VCaP (cell line): Measurements from ENCODE around the gene POR.

Experiments
- H3K27ac ChIP-seq: fragments of 450-650 bp; 2 replicates; pipeline ENCODE4 v1.5.1; 2017
- TF ChIP-seq, protein P1 (sequence below): fragments of 450-650 bp; conservative IDR thresholded peaks from 2 replicates; pipeline ENCODE4 v1.5.1; 2017; ENCODE audit warnings: mild to moderate bottlenecking, moderate library complexity

The POR gene

DNA sequence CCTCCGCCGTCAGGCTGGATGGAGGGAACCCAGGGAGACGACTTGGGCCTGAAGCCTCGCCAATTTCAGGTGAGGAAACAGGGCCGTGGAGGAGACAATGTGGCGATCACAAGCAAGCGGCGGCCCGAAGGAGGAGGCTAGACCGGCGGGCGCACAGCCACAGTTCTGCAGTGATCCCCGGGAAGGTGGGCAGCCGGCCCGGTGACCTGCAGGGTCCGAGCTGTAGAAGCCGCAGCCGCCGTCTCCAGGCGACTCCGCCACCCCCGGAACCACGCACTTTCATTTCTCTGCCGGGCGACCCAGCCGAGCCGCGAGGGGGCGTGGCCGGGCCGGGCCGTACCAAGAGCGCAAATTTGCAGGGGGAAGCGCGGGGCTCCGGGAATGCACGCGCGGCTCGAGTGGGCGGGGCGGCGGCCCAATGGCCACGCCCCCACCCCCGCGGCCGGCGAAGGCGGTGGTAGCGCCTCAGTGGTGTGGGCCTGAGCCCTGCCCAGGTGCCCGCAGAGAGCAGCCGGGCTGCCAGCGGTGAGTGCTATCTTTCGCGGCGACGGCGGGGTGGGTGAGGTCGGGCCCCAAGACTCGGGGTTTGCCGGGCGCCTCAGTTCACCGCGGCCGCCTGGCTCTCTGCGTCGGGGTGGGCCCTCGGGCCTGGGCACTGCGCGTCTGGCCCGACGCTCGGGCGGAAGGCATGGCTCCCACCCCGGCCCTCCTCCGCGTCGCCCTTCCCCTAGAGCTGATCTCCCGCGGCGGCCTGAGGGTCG, at the start of gene POR:
Gene POR, plus strand, starts transcription at position 501 of the 761 bp plus-strand sequence. CDS start 38,847 bp downstream, outside the sequence.
- TF ChIP-seq, protein P1, sequence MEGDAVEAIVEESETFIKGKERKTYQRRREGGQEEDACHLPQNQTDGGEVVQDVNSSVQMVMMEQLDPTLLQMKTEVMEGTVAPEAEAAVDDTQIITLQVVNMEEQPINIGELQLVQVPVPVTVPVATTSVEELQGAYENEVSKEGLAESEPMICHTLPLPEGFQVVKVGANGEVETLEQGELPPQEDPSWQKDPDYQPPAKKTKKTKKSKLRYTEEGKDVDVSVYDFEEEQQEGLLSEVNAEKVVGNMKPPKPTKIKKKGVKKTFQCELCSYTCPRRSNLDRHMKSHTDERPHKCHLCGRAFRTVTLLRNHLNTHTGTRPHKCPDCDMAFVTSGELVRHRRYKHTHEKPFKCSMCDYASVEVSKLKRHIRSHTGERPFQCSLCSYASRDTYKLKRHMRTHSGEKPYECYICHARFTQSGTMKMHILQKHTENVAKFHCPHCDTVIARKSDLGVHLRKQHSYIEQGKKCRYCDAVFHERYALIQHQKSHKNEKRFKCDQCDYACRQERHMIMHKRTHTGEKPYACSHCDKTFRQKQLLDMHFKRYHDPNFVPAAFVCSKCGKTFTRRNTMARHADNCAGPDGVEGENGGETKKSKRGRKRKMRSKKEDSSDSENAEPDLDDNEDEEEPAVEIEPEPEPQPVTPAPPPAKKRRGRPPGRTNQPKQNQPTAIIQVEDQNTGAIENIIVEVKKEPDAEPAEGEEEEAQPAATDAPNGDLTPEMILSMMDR, result no peak
- H3K27ac ChIP-seq, result peak within 1 kb of the TSS; percentile 90

DNA sequence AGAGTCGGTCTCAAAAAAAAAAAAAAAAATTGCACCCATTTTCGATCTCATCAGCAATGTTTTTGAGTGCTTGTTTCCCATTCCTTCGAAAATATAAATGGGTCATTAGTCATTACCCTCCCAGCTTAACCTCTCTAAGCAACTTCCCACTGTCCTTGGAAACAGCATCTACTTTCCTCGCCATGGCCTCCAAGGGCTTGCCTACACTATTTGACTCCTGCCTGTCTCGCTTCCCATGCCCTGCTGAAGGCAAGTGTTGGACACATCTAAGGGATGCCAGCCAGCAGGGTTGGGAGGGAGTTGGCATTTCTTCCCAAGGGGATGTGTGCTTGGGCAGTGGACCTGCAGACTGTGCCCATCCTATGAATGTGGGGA, 48.9 kb upstream of the POR start:
- no peak overlapping the region for H3K27ac ChIP-seq
- TF ChIP-seq, protein P1, result no peak

DNA sequence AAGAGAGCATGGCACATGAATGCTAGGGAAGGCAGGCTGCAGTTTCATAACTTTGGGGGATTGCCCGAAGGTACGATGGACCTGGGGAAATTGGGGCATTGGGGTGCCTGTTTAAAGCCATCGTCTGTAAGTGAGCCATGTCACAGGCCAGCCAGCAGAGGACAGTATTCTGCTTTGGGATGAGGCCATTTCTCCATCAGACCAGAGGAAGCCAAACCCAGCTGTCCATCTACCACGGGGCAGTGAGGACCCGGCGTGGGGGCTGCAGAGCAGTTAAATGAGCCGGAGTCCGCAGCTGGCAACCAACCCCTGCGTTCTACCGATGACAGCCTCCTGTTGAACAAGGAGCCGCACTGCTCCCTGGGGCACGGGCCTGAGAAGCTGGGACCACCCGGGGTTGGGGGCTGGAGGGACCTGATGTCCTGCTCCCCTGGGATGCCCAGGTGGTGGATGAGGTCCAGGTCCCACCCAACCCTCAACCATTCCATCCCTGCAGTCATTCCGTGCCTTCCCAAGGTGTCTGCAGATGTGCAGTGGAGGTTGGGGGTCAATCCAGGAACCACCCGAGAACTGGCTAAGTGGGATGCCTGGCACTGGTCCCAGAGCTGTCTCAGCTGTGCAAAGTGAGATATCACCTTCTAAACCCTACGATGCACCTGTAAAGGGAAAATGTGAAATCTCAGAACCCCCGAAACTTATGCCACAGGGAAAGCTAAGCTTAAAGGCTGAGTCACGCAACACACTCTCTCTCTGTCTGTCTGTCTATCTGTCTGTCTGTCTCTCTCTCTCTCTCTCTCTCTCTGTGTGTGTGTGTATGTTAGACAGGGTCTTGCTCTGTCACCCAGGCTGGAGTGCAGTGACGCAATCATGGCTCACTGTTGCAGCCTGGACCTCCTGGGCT, 48.2 kb upstream of the POR start:
- TF ChIP-seq, protein P1, result peak; percentile 96
- H3K27ac ChIP-seq, result no peak overlapping the region

DNA sequence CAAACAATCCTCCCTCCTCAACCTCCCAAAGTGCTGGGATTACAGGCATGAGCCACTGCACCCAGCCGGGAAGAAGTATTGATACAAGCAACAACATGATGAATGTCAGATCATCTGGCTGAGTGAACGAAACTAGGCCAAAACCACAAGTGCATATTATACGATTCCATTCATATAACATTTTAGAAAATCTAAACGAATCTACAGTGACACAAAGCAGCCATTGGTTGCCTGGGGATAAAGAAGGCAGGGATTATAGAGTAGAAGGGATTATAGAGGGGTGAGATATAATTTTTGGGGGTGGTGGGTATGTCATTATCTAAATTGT, 47.6 kb upstream of the POR start:
- TF ChIP-seq, protein P1, result no peak
- H3K27ac ChIP-seq, result no peak overlapping the region

DNA sequence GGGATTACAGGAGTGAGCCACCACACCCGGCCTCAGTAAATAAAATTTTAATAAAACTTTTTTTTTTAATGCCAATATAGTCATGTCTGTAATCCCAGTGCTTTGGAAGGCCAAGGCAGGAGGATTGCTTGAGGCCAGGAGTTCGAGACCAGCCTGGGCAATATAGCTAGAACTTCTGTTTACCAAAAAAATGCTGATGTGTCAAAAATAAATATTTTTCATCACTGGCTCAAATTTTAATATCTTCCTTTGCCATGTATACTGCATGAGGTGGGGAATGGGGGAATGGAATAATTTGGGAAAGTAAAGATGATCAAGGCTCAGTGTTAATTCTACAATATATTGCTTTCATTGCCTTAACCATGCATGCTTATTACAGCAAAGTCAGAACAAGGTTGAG, 46.8 kb upstream of the POR start:
- H3K27ac ChIP-seq, result no peak overlapping the region

DNA sequence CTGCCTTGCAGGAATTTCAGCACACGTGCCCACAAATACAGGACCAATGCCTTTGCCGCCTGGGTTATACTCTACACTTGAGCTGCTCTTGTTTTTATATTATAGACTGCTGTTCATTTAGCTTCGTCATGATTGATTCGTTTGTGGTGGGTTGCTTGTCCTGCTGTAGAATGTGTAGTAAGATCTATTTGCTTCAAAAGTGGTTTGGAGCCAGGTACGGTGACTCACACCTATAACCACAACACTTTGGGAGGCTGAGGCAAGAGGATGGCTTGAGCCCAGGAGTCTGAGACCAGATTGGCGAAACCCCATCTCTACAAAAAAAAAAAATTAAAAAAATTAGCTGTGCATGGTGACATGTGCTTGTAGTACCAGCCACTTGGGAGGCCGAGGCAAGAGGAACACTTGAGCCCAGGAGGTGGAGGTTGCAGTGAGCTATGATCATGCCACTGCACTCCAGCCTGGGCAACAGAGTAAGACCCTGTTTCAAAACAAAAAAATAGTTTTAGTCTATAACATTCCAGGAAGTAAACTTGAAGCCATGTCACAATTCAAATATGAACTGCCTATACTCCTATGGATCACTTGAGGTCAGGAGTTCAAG, 45.1 kb upstream of the POR start:
- TF ChIP-seq, protein P1, result no peak
- H3K27ac ChIP-seq, result no peak overlapping the region

More for the DNA sequence above, 46.8 kb upstream of the POR start:
- TF ChIP-seq, protein P1, result no peak

DNA sequence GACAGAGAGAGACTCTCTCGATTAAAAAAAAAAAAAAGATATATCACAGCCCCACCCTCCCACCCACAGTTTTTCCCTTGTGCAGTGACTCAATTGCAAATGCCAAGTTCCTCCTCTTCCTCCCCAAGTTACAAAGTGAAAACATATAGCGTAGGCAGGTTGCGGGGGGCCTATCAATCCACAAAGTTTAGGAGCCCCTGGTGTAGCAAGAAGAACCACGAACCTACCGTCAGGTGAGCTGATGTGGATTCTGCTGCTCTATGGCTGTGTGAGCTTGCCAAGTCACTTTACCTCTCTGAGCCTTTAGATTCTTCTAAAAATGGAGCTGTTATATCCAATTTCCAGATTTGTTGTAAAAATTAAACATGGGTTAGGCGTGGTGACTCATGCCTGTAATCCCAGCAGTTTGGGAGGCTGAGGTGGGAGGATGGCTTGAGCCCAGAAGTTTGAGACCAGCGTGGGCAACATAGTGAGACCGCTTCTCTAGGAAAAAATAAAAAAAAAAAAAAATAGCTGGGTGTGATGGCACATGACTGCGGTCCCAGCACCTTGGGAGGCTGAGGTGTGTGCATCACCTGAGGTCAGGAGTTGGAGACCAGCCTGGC, 44.3 kb upstream of the POR start:
- no peak overlapping the region for H3K27ac ChIP-seq
- TF ChIP-seq, protein P1, result no peak
